GM12873 (cell line): ENCODE measurements around the gene TMPRSS6.

Source experiments
- CTCF ChIP-seq: IDR thresholded peaks from 2 replicates; pipeline ENCODE4 v1.5.1; 2012; ENCODE audit warnings: low read depth, mild to moderate bottlenecking, moderate library complexity, low read length, control low read depth; ENCODE audit not compliant: insufficient read depth; ENCODE audit errors: missing control alignments

The TMPRSS6 gene

GRCh38 chr22:37069719-37070118 is 39.8 kb downstream of the TMPRSS6 start:
- TF ChIP-seq CTCF: no peak

DNA sequence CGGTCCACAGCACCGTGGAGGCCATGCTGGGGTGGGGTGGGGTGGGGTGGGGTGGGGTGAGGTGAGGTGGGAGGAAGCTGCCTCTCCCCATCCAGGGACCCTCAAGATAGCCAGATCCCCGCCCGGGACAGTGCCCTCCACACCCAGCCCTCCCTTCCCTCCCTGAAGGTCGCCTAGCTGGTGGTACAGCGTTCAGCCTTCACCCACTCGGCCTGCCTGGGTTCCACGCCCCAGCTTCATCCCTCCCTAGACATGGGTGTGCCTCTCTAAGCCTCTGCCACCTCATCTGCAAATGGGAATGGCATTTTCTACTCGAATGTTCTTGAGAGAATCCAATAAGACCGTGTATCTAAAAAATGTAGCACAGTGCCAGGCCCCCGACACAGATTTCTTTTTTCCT is 40.2 kb downstream of the TMPRSS6 start:
- TF ChIP-seq CTCF: no peak

GRCh38 chr22:37068859-37069258 is 40.7 kb downstream of the TMPRSS6 start:
- no peak for TF ChIP-seq CTCF

- TF ChIP-seq CTCF: no peak
These were observed 42.1 kb downstream of the TMPRSS6 start for GRCh38 chr22:37067428-37067827.

- TF ChIP-seq CTCF: no peak
These were observed 43.6 kb downstream of the TMPRSS6 start for GRCh38 chr22:37065961-37066360.

GRCh38 chr22:37065180-37065579 is 44.3 kb downstream of the TMPRSS6 start:
- no peak for TF ChIP-seq CTCF

GRCh38 chr22:37064553-37064952 is 45.0 kb downstream of the TMPRSS6 start:
- TF ChIP-seq CTCF: no peak
